ENCODE measurements around the gene EML1.

DNA sequence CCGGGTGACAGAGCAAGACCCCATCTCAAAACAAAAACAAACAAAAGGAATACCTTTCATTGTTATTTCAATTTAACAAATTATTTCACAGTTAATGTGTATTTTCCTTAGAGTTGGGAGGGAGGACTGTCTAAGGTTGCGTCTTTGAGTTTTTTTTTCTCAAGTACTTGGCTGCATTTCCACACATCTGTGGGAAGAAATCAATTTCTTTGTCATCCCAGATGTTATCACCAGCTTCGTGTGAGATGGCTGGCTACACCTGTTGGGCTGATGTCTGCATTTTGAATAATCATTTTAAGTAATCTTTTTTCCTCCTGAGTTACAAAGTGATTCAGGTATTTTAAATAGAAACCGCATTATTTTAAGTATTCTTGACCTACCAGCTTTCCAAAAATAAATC, 59.4 kb downstream of the EML1 start:
- TF ChIP-seq, protein P1, sequence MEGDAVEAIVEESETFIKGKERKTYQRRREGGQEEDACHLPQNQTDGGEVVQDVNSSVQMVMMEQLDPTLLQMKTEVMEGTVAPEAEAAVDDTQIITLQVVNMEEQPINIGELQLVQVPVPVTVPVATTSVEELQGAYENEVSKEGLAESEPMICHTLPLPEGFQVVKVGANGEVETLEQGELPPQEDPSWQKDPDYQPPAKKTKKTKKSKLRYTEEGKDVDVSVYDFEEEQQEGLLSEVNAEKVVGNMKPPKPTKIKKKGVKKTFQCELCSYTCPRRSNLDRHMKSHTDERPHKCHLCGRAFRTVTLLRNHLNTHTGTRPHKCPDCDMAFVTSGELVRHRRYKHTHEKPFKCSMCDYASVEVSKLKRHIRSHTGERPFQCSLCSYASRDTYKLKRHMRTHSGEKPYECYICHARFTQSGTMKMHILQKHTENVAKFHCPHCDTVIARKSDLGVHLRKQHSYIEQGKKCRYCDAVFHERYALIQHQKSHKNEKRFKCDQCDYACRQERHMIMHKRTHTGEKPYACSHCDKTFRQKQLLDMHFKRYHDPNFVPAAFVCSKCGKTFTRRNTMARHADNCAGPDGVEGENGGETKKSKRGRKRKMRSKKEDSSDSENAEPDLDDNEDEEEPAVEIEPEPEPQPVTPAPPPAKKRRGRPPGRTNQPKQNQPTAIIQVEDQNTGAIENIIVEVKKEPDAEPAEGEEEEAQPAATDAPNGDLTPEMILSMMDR (IDR thresholded peaks at IDR 0.05): no peak
- no peak for TF ChIP-seq POLR2A (IDR thresholded peaks at IDR 0.05)
